HepG2 (cell line): ENCODE results near the gene TFDP2. TPM values are rescaled to one million over a fixed set of nuclear protein-coding genes. Genes with fewer than 3 reads are reported as not detected.

ENCODE experiments used
- HDAC2 ChIP-seq: sonication (generic); formaldehyde crosslinking; IDR thresholded peaks from 2 replicates; pipeline ENCODE4 v1.4.0; 2020; ENCODE audit warnings: missing genetic modification reagents
- KLF9 ChIP-seq: IDR thresholded peaks from 2 replicates; pipeline ENCODE4 v1.6.1; 2016; ENCODE audit warnings: low read depth
- MIER3 ChIP-seq: IDR thresholded peaks from 2 replicates; pipeline ENCODE4 v1.6.1; 2016; ENCODE audit warnings: missing compliant biosample characterization, borderline replicate concordance
- NRL ChIP-seq: sonication (generic); formaldehyde crosslinking; IDR thresholded peaks from 2 replicates; pipeline ENCODE4 v1.5.0; 2020; ENCODE audit warnings: missing genetic modification reagents, mild to moderate bottlenecking, moderate library complexity, borderline replicate concordance
- RAD21 ChIP-seq: fragments of 450-650 bp; formaldehyde crosslinking; IDR thresholded peaks from 2 replicates; pipeline ENCODE4 v1.5.0; 2020; ENCODE audit warnings: mild to moderate bottlenecking
- REPIN1 ChIP-seq: sonication (generic); formaldehyde crosslinking; IDR thresholded peaks from 2 replicates; pipeline ENCODE4 v1.8.0; 2022; ENCODE audit warnings: missing genetic modification reagents, low read depth, mild to moderate bottlenecking, borderline replicate concordance
- polyA plus RNA-seq, 8 experiments: library from polyadenylated mRNA; depleted of rRNA in 3 of 8; stranded (reverse) in 7 of 8; unstranded in 1 of 8; fragments of >200 nt; fragmentation: Illumina TruSeq in 4 of 8; extraction: Trizol in 4 of 8; gene quantifications; 2 replicates each; pipeline versions ENCODE4 v1.2.1 to v1.2.3, GENCODE V29; 2011 to 2016; ENCODE audit warnings: low read depth in 4 of 8, missing spikeins in 1 of 8, mixed read lengths in 1 of 8; ENCODE audit not compliant: insufficient read depth in 1 of 8
- total RNA-seq, 5 experiments: library from RNA; depleted of rRNA; stranded (reverse); fragments of >200 nt; fragmentation: Illumina TruSeq; extraction: Trizol; gene quantifications; 2 replicates each; pipeline ENCODE4 v1.2.3, GENCODE V29; 2016; ENCODE audit warnings: low read depth in 1 of 5
- TF ChIP-seq, protein P1 (sequence below): sonication (generic); formaldehyde crosslinking; conservative IDR thresholded peaks from 2 replicates; pipeline ENCODE4 v1.8.1; 2023; ENCODE audit warnings: missing genetic modification reagents
- TF ChIP-seq, protein P2 (sequence below): sonication (generic); formaldehyde crosslinking; IDR thresholded peaks from 2 replicates; pipeline ENCODE4 v1.5.1; 2020; ENCODE audit warnings: mild to moderate bottlenecking, missing genetic modification reagents, borderline replicate concordance
- TF ChIP-seq, protein P3 (sequence below): IDR thresholded peaks from 2 replicates; pipeline ENCODE4 v1.6.1; 2016; ENCODE audit warnings: low read depth, control low read depth
- TF ChIP-seq, protein P4 (sequence below): IDR thresholded peaks from 2 replicates; pipeline ENCODE4 v1.6.1; 2012; ENCODE audit warnings: low read length, improper control_type of control experiment

The TFDP2 gene
- total and polyA plus RNA-seq, 2 of the 13 experiments (the other 11 are each of a cell fraction or from before 2014, with no cell fraction given) = 17.9 to 37.4 TPM

DNA sequence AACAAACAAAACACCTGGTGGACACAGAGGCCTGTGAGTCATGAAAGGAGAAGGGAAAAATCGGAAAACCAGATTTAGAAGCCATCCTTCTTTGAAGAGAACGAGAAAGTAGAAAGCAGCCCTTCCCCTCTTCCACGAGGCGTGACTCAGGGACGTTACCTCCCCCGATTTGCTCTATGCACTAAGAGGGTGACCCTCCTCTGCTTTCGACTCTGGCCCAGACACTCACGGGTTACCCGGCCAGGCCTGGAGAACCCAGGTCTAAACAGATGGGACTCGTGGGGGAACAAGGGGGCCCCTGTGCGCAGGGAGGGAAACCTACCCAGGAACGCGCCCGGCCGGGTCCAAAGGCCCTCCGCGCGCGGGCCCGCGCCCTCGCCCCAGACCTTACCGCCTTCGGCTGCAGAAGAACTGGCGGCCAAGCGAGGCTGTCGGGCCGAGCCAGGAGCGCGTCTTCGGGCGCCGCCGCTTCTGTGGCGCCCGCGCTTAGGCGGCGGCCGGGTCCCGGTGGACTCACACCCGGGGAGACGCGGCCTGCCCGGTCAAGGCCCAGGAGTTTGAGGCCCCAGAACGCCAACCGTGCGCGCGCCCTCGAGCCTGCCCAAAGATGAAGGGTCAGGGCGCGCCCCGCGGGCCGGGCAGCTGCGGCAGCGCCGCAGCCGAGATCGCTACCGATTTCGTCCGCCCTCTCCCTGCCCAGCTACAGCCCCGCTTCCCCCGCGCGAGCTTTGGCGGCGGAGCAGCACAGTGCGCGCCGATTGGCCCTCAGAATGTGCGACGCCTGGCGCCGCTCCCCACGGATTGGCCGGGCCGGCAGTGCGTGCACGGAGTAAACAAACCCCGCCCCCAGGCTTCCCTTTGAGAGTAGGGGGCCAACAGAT lies at the start of gene TFDP2 (continued):
- TF ChIP-seq, protein P1, sequence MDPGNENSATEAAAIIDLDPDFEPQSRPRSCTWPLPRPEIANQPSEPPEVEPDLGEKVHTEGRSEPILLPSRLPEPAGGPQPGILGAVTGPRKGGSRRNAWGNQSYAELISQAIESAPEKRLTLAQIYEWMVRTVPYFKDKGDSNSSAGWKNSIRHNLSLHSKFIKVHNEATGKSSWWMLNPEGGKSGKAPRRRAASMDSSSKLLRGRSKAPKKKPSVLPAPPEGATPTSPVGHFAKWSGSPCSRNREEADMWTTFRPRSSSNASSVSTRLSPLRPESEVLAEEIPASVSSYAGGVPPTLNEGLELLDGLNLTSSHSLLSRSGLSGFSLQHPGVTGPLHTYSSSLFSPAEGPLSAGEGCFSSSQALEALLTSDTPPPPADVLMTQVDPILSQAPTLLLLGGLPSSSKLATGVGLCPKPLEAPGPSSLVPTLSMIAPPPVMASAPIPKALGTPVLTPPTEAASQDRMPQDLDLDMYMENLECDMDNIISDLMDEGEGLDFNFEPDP (CRISPR knock-in tag) = 0 out of 2 replicates have a peak, but pooled peaks have one; percentile 63
- TF ChIP-seq HDAC2 (CRISPR knock-in tag) (peak; percentile 38; the same call in 1 of the 2 replicates), MIER3 (CRISPR knock-in tag) (peak; percentile 11; the same call in 1 of the 2 replicates), REPIN1 (CRISPR knock-in tag) (0 out of 2 replicates have a peak, but pooled peaks have one; percentile 43), KLF9 (CRISPR knock-in tag) (no peak), NRL (CRISPR knock-in tag) (no peak; the same call in 1 of the 2 replicates), RAD21 (CRISPR knock-in tag) (peak; percentile 55; the same call in 1 of the 2 replicates)
- TF ChIP-seq, protein P2, sequence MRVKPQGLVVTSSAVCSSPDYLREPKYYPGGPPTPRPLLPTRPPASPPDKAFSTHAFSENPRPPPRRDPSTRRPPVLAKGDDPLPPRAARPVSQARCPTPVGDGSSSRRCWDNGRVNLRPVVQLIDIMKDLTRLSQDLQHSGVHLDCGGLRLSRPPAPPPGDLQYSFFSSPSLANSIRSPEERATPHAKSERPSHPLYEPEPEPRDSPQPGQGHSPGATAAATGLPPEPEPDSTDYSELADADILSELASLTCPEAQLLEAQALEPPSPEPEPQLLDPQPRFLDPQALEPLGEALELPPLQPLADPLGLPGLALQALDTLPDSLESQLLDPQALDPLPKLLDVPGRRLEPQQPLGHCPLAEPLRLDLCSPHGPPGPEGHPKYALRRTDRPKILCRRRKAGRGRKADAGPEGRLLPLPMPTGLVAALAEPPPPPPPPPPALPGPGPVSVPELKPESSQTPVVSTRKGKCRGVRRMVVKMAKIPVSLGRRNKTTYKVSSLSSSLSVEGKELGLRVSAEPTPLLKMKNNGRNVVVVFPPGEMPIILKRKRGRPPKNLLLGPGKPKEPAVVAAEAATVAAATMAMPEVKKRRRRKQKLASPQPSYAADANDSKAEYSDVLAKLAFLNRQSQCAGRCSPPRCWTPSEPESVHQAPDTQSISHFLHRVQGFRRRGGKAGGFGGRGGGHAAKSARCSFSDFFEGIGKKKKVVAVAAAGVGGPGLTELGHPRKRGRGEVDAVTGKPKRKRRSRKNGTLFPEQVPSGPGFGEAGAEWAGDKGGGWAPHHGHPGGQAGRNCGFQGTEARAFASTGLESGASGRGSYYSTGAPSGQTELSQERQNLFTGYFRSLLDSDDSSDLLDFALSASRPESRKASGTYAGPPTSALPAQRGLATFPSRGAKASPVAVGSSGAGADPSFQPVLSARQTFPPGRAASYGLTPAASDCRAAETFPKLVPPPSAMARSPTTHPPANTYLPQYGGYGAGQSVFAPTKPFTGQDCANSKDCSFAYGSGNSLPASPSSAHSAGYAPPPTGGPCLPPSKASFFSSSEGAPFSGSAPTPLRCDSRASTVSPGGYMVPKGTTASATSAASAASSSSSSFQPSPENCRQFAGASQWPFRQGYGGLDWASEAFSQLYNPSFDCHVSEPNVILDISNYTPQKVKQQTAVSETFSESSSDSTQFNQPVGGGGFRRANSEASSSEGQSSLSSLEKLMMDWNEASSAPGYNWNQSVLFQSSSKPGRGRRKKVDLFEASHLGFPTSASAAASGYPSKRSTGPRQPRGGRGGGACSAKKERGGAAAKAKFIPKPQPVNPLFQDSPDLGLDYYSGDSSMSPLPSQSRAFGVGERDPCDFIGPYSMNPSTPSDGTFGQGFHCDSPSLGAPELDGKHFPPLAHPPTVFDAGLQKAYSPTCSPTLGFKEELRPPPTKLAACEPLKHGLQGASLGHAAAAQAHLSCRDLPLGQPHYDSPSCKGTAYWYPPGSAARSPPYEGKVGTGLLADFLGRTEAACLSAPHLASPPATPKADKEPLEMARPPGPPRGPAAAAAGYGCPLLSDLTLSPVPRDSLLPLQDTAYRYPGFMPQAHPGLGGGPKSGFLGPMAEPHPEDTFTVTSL = peak; percentile 56; the same call in 1 of the 2 replicates
- TF ChIP-seq, protein P3, sequence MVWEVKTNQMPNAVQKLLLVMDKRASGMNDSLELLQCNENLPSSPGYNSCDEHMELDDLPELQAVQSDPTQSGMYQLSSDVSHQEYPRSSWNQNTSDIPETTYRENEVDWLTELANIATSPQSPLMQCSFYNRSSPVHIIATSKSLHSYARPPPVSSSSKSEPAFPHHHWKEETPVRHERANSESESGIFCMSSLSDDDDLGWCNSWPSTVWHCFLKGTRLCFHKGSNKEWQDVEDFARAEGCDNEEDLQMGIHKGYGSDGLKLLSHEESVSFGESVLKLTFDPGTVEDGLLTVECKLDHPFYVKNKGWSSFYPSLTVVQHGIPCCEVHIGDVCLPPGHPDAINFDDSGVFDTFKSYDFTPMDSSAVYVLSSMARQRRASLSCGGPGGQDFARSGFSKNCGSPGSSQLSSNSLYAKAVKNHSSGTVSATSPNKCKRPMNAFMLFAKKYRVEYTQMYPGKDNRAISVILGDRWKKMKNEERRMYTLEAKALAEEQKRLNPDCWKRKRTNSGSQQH (CRISPR knock-in tag) = no peak; the same call in none of the 2 replicates
- TF ChIP-seq, protein P4, sequence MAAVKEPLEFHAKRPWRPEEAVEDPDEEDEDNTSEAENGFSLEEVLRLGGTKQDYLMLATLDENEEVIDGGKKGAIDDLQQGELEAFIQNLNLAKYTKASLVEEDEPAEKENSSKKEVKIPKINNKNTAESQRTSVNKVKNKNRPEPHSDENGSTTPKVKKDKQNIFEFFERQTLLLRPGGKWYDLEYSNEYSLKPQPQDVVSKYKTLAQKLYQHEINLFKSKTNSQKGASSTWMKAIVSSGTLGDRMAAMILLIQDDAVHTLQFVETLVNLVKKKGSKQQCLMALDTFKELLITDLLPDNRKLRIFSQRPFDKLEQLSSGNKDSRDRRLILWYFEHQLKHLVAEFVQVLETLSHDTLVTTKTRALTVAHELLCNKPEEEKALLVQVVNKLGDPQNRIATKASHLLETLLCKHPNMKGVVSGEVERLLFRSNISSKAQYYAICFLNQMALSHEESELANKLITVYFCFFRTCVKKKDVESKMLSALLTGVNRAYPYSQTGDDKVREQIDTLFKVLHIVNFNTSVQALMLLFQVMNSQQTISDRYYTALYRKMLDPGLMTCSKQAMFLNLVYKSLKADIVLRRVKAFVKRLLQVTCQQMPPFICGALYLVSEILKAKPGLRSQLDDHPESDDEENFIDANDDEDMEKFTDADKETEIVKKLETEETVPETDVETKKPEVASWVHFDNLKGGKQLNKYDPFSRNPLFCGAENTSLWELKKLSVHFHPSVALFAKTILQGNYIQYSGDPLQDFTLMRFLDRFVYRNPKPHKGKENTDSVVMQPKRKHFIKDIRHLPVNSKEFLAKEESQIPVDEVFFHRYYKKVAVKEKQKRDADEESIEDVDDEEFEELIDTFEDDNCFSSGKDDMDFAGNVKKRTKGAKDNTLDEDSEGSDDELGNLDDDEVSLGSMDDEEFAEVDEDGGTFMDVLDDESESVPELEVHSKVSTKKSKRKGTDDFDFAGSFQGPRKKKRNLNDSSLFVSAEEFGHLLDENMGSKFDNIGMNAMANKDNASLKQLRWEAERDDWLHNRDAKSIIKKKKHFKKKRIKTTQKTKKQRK = no peak
